Measurements from ENCODE around the gene MYBPH.

DNA sequence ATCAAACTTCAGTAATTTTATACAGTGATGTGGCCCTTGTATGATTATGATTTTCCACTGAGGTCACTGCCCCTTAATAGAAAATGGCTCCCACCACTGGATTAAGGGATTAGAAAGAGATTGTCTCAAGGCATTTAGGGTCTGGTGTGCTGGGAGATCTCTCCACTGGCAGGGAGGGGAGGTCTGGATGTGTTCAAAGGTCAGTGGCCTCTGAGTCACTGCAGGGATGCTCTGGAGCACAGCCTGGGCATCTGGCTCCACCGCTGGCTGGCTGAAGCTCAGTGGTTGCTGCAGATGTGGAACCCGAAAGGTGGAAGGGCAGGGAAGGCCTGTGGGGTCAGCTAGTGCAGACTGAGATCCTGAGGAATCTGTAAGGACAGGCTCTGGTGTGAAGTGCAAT is 29.1 kb upstream of the MYBPH start:
- TF ChIP-seq, protein P1, sequence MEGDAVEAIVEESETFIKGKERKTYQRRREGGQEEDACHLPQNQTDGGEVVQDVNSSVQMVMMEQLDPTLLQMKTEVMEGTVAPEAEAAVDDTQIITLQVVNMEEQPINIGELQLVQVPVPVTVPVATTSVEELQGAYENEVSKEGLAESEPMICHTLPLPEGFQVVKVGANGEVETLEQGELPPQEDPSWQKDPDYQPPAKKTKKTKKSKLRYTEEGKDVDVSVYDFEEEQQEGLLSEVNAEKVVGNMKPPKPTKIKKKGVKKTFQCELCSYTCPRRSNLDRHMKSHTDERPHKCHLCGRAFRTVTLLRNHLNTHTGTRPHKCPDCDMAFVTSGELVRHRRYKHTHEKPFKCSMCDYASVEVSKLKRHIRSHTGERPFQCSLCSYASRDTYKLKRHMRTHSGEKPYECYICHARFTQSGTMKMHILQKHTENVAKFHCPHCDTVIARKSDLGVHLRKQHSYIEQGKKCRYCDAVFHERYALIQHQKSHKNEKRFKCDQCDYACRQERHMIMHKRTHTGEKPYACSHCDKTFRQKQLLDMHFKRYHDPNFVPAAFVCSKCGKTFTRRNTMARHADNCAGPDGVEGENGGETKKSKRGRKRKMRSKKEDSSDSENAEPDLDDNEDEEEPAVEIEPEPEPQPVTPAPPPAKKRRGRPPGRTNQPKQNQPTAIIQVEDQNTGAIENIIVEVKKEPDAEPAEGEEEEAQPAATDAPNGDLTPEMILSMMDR (IDR thresholded peaks at IDR 0.05): no peak
- TF ChIP-seq POLR2A (IDR thresholded peaks at IDR 0.05): no peak
